Measurements from ENCODE around the gene ITGA2B. TPM values are rescaled to one million over a fixed set of nuclear protein-coding genes. Genes with fewer than 3 reads are reported as not detected.

The ITGA2B gene
- total and polyA plus RNA-seq, 2 of the 13 experiments (the other 11 are each of a cell fraction or from before 2014, with no cell fraction given) = 0.38 to 1.1 TPM

- no peak for TF ChIP-seq MXD3 (CRISPR knock-in tag; IDR thresholded peaks at IDR 0.05)
- no peak for TF ChIP-seq HDAC6 (IDR thresholded peaks at IDR 0.05; ENCODE audit: low read depth, low read length)
- TF ChIP-seq E2F5 (CRISPR knock-in tag; conservative IDR thresholded peaks at IDR 0.05) = no peak
- TF ChIP-seq HDAC1 (CRISPR knock-in tag; IDR thresholded peaks at IDR 0.05) = peak; percentile 40; the same call in 1 of the 2 replicates
- TF ChIP-seq REL (CRISPR knock-in tag; conservative IDR thresholded peaks at IDR 0.05) = no peak
- TF ChIP-seq IRX3 (CRISPR knock-in tag; IDR thresholded peaks at IDR 0.05; ENCODE audit: borderline replicate concordance, low read depth) = no peak
- TF ChIP-seq YY1 (IDR thresholded peaks at IDR 0.05; ENCODE audit: insufficient read depth, insufficient replicate concordance, low read depth, low read length) = no peak
- TF ChIP-seq ZNF83 (CRISPR knock-in tag; IDR thresholded peaks at IDR 0.05; ENCODE audit: borderline replicate concordance) = no peak
- TF ChIP-seq ZNF670 (CRISPR knock-in tag; IDR thresholded peaks at IDR 0.05; ENCODE audit: borderline replicate concordance) = peak; percentile 51; the same call in 1 of the 2 replicates
- TF ChIP-seq ZSCAN9 (CRISPR knock-in tag; IDR thresholded peaks at IDR 0.05; ENCODE audit: borderline replicate concordance) = peak; percentile 34; the same call in 1 of the 2 replicates
- TF ChIP-seq MED8 (CRISPR knock-in tag; IDR thresholded peaks at IDR 0.05; ENCODE audit: insufficient replicate concordance) = no peak
- no peak for TF ChIP-seq RXRA (CRISPR knock-in tag; IDR thresholded peaks at IDR 0.05)
- no peak for TF ChIP-seq ZNF549 (CRISPR knock-in tag; IDR thresholded peaks at IDR 0.05)
- TF ChIP-seq HIVEP1 (CRISPR knock-in tag; IDR thresholded peaks at IDR 0.05) = no peak
- TF ChIP-seq ELF3 (CRISPR knock-in tag; IDR thresholded peaks at IDR 0.05) = 0 out of 2 replicates have a peak, but pooled peaks have one; percentile 7
- TF ChIP-seq SRSF1 (optimal IDR thresholded peaks at IDR 0.05; ENCODE audit: low read depth, low read length) = peak; percentile 33
- TF ChIP-seq PATZ1 (CRISPR knock-in tag; IDR thresholded peaks at IDR 0.05) = peak; percentile 54
- TF ChIP-seq ZBTB21 (CRISPR knock-in tag; IDR thresholded peaks at IDR 0.05) = no peak
- TF ChIP-seq TRAFD1 (CRISPR knock-in tag; IDR thresholded peaks at IDR 0.05; ENCODE audit: borderline replicate concordance) = no peak
- TF ChIP-seq SP4 (CRISPR knock-in tag; IDR thresholded peaks at IDR 0.05) = no peak
- no peak for TF ChIP-seq DNMT1 (CRISPR knock-in tag; IDR thresholded peaks at IDR 0.05)
- TF ChIP-seq ARNT2 (CRISPR knock-in tag; IDR thresholded peaks at IDR 0.05; ENCODE audit: low read depth) = no peak
- TF ChIP-seq ZNF124 (CRISPR knock-in tag; IDR thresholded peaks at IDR 0.05) = no peak
- TF ChIP-seq ZNF816 (CRISPR knock-in tag; IDR thresholded peaks at IDR 0.05; ENCODE audit: borderline replicate concordance) = no peak
- TF ChIP-seq NCOA2 (CRISPR knock-in tag; IDR thresholded peaks at IDR 0.05) = no peak
Observed at GRCh38 chr17:44362949-44363612, 26.4 kb downstream of the ITGA2B start (continued).
